HepG2 (cell line): Measurements from ENCODE around the gene PRKN. TPM values are rescaled to one million over a fixed set of nuclear protein-coding genes. Genes with fewer than 3 reads are reported as not detected.

Source experiments
- ATAC-seq: fragments of 200-7000 bp; cut with Tn5 transposase; 3 replicates; pipeline ENCODE4 v1.9.1; 2020; ENCODE audit warnings: mild to moderate bottlenecking, moderate library complexity
- BruUV-seq: library from RNA; stranded (reverse); fragments of 400-500 nt; replicated peaks from 2 replicates; lab custom pipeline; 2021; lab: Mats Ljungman, UMichigan
- CTCF ChIA-PET: fragments of 300-600 bp; formaldehyde crosslinking; extraction: SDS; loops from one replicate; lab custom pipeline; 2021; ENCODE audit warnings: low total read pairs, inconsistent platforms, low intra/inter-chr PET ratio; lab: Yijun Ruan, JAX
- POLR2A ChIA-PET: fragments of 350-600 bp; sonication (Branson Sonifier 250); formaldehyde crosslinking; loops from one replicate; lab custom pipeline; 2020; ENCODE audit warnings: antibody characterized with exemption, inconsistent platforms; lab: Yijun Ruan, JAX
- DNase-seq: peaks from one replicate; pipeline ENCODE4 v3.0.0-alpha.2; 2015; ENCODE audit warnings: low spot score
- FAIRE-seq: peaks from 3 replicates; lab custom pipeline; 2011; peaks lifted over from hg19 to GRCh38; lab: Jason Lieb, UNC
- H2AFZ ChIP-seq: one replicate; pipeline ENCODE4 v1.6.1; 2011; ENCODE audit warnings: low read length, inconsistent platforms
- H3K27ac ChIP-seq: fragments of 300-600 bp; 3 replicates; pipeline ENCODE4 v1.8.0; 2011; ENCODE audit warnings: mixed run types, mild to moderate bottlenecking, mixed read lengths, low read length, inconsistent platforms; ENCODE audit not compliant: insufficient read depth; ENCODE audit errors: extremely low read length
- H3K27me3 ChIP-seq, 2 experiments: fragments of 200-600 bp in 1 of 2; 2 replicates in 1 of 2; 3 replicates in 1 of 2; pipeline versions ENCODE4 v1.6.0 to v1.8.0; 2011; ENCODE audit warnings: low read length in 2 of 2, mild to moderate bottlenecking in 2 of 2, moderate library complexity in 2 of 2, inconsistent platforms in 1 of 2; ENCODE audit not compliant: insufficient read depth in 2 of 2, control insufficient read depth in 1 of 2
- H3K36me3 ChIP-seq, 2 experiments: fragments of 200-600 bp in 1 of 2; replicated peaks in 1 of 2; 2 replicates in 1 of 2; 3 replicates in 1 of 2; pipeline versions ENCODE4 v1.5.1 to v1.8.0; 2011; ENCODE audit warnings: low read length in 2 of 2, inconsistent platforms in 1 of 2; ENCODE audit not compliant: insufficient read depth in 2 of 2, control insufficient read depth in 1 of 2
- H3K4me1 ChIP-seq: 2 replicates; pipeline ENCODE4 v1.5.1; 2012; ENCODE audit warnings: low read length, inconsistent platforms; ENCODE audit not compliant: insufficient read depth
- H3K4me2 ChIP-seq: 2 replicates; pipeline ENCODE4 v1.6.0; 2011; ENCODE audit warnings: low read depth, low read length, inconsistent platforms
- H3K4me3 ChIP-seq, 3 experiments: fragments of 200-600 bp in 1 of 3; sonication (generic), shearing (Covaris generic) in 1 of 3; replicated peaks in 1 of 3; 2 replicates each; pipeline ENCODE4 v1.5.1; 2011 to 2016; ENCODE audit warnings: low read length in 3 of 3, inconsistent platforms in 2 of 3, low read depth in 2 of 3, mild to moderate bottlenecking in 2 of 3, control low read depth in 1 of 3, mixed read lengths in 1 of 3; ENCODE audit not compliant: insufficient read depth in 1 of 3
- H3K79me2 ChIP-seq: one replicate; pipeline ENCODE4 v1.6.1; 2011; ENCODE audit warnings: low read length, inconsistent platforms; ENCODE audit not compliant: insufficient read depth
- H3K9ac ChIP-seq: 2 replicates; pipeline ENCODE4 v1.6.0; 2011; ENCODE audit warnings: mild to moderate bottlenecking, low read depth, low read length, inconsistent platforms; ENCODE audit not compliant: insufficient read depth
- H3K9me3 ChIP-seq: 2 replicates; pipeline ENCODE4 v1.5.1; 2012; ENCODE audit warnings: mild to moderate bottlenecking, low read length
- H4K20me1 ChIP-seq: 2 replicates; pipeline ENCODE4 v1.6.0; 2011; ENCODE audit warnings: inconsistent platforms, mild to moderate bottlenecking, low read length, moderate library complexity; ENCODE audit not compliant: insufficient read depth
- BCLAF1 ChIP-seq: fragments of 450-650 bp; IDR thresholded peaks from 2 replicates; pipeline ENCODE4 v1.6.1; 2017; ENCODE audit warnings: mild to moderate bottlenecking
- RBM22 ChIP-seq: fragments of 200-400 bp; formaldehyde crosslinking; optimal IDR thresholded peaks from 2 replicates; pipeline ENCODE3; 2017; ENCODE audit warnings: mild to moderate bottlenecking, low read length, moderate library complexity
- ZMYM2 ChIP-seq: sonication (generic); formaldehyde crosslinking; IDR thresholded peaks from 2 replicates; pipeline ENCODE4 v1.8.0; 2022; ENCODE audit warnings: mild to moderate bottlenecking, missing genetic modification reagents
- ZNF333 ChIP-seq: sonication (generic); formaldehyde crosslinking; IDR thresholded peaks from 2 replicates; pipeline ENCODE4 v1.4.0; 2020; ENCODE audit warnings: mild to moderate bottlenecking, missing genetic modification reagents, borderline replicate concordance
- ZNF567 ChIP-seq: sonication (generic); formaldehyde crosslinking; IDR thresholded peaks from 2 replicates; pipeline ENCODE4 v1.8.1; 2023; ENCODE audit warnings: mild to moderate bottlenecking, missing genetic modification reagents, borderline replicate concordance
- ZSCAN31 ChIP-seq: sonication (generic); formaldehyde crosslinking; IDR thresholded peaks from 2 replicates; pipeline ENCODE4 v1.5.0; 2020; ENCODE audit warnings: low read depth, mild to moderate bottlenecking, missing genetic modification reagents
- WGBS: methylation state at CpG from one replicate; pipeline ENCODE4 v1.1.6; 2017; ENCODE audit warnings: low lambda C conversion rate; 5-methylcytosine and 5-hydroxymethylcytosine counted together
- in situ Hi-C: cut with HindIII; loops from 2 replicates; pipeline ENCODE4 v1.10.0; 2017; ENCODE audit warnings: low pct_unique_long_range_greater_than_20kb; ENCODE audit not compliant: extremely low pct_ligation_motif_present
- intact Hi-C: fragments of 100-400 bp; cut with micrococcal nuclease; formaldehyde crosslinking; loops from one replicate; pipeline ENCODE4 v1.10.0; 2022; ENCODE audit not compliant: unreplicated experiment
- polyA plus RNA-seq, 8 experiments: library from polyadenylated mRNA; depleted of rRNA in 3 of 8; stranded (reverse) in 7 of 8; unstranded in 1 of 8; fragments of >200 nt; fragmentation: Illumina TruSeq in 4 of 8; extraction: Trizol in 4 of 8; gene quantifications; 2 replicates each; pipeline versions ENCODE4 v1.2.1 to v1.2.3, GENCODE V29; 2011 to 2016; ENCODE audit warnings: low read depth in 4 of 8, missing spikeins in 1 of 8, mixed read lengths in 1 of 8; ENCODE audit not compliant: insufficient read depth in 1 of 8
- total RNA-seq, 5 experiments: library from RNA; depleted of rRNA; stranded (reverse); fragments of >200 nt; fragmentation: Illumina TruSeq; extraction: Trizol; gene quantifications; 2 replicates each; pipeline ENCODE4 v1.2.3, GENCODE V29; 2016; ENCODE audit warnings: low read depth in 1 of 5
- TF ChIP-seq, protein P1 (sequence below): fragments of 450-650 bp; IDR thresholded peaks from 2 replicates; pipeline ENCODE4 v1.6.1; 2016

PRKN gene
- total and polyA plus RNA-seq, 2 of the 13 experiments (the other 11 are each of a cell fraction or from before 2014, with no cell fraction given), result 0.31 to 0.44 TPM

GRCh38 chr6:161482517-161482858 lies 1245.1 kb downstream of the PRKN start:
- Histone ChIP-seq H3K9ac (no peak overlapping the region), H2AFZ (no peak overlapping the region), H3K27me3 (peaks cover 0 to 6% of the 10 kb centered on the region in 2 experiments; a peak in 1 of 5 replicates), H3K4me2 (no peak overlapping the region), H4K20me1 (no peaks in the 10 kb centered on the region), H3K79me2 (no peaks in the 10 kb centered on the region), H3K27ac (no peak overlapping the region), H3K9me3 (no peaks in the 10 kb centered on the region), H3K4me1 (no peaks in the 10 kb centered on the region), H3K4me3 (no peak overlapping the region), H3K36me3 (no peaks in the 10 kb centered on the region)
- in situ Hi-C loops, result no loop called here
- WGBS, result 8% methylated on average over 3 of the region's 3 CpGs
- no TSS peak for BruUV-seq
- no peak for TF ChIP-seq BCLAF1
- TF ChIP-seq, protein P1, sequence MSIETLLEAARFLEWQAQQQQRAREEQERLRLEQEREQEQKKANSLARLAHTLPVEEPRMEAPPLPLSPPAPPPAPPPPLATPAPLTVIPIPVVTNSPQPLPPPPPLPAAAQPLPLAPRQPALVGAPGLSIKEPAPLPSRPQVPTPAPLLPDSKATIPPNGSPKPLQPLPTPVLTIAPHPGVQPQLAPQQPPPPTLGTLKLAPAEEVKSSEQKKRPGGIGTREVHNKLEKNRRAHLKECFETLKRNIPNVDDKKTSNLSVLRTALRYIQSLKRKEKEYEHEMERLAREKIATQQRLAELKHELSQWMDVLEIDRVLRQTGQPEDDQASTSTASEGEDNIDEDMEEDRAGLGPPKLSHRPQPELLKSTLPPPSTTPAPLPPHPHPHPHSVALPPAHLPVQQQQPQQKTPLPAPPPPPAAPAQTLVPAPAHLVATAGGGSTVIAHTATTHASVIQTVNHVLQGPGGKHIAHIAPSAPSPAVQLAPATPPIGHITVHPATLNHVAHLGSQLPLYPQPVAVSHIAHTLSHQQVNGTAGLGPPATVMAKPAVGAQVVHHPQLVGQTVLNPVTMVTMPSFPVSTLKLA, result peak; percentile 65
- ATAC-seq (no peak), FAIRE-seq (no peak), DNase-seq (no peak)
- CTCF ChIA-PET, result no interaction called here
- POLR2A ChIA-PET, result no interaction called here
- intact Hi-C loops, result no loop called here

- no peak for ATAC-seq
- H3K27me3 ChIP-seq, result peaks cover 0 to 6% of the 10 kb centered on the region in 2 experiments; a peak in 1 of 5 replicates
- no peaks in the 10 kb centered on the region for H3K36me3 ChIP-seq
- H3K27ac ChIP-seq, result no peak overlapping the region
- WGBS, result 51% methylated on average over 3 of the region's 3 CpGs
- no peaks in the 10 kb centered on the region for H3K9me3 ChIP-seq
- no peak for DNase-seq
- TF ChIP-seq ZSCAN31 (CRISPR knock-in tag), result no peak
- no peak for TF ChIP-seq ZMYM2 (CRISPR knock-in tag)
- no peak for TF ChIP-seq ZNF333 (CRISPR knock-in tag)
- no peak for TF ChIP-seq ZNF567 (CRISPR knock-in tag)
- no peak for TF ChIP-seq RBM22
- TF ChIP-seq, all 625 proteins: peak for 0
- intact Hi-C loops, result no loop called here
- Histone ChIP-seq H3K4me1 (no peaks in the 10 kb centered on the region), H3K79me2 (no peaks in the 10 kb centered on the region), H2AFZ (no peak overlapping the region), H3K9ac (no peak overlapping the region), H3K4me3 (no peak overlapping the region), H4K20me1 (no peaks in the 10 kb centered on the region), H3K4me2 (no peak overlapping the region)
- in situ Hi-C loops, result no loop called here
- ChIA-PET CTCF (no interaction called here), POLR2A (no interaction called here)
- no TSS peak for BruUV-seq
- no peak for FAIRE-seq
These were observed 1245.6 kb downstream of the PRKN start for GRCh38 chr6:161481786-161482516.
